Measurements from ENCODE around the gene TMUB2. TPM values are rescaled to one million over a fixed set of nuclear protein-coding genes. Genes with fewer than 3 reads are reported as not detected.

The TMUB2 gene
- total and polyA plus RNA-seq, 2 of the 13 experiments (the other 11 are each of a cell fraction or from before 2014, with no cell fraction given): 26.9 to 50.8 TPM

- peak; percentile 19; the same call in 1 of the 2 replicates for TF ChIP-seq ZNF503 (CRISPR knock-in tag; IDR thresholded peaks at IDR 0.05)
- TF ChIP-seq SAP130 (CRISPR knock-in tag; IDR thresholded peaks at IDR 0.05; ENCODE audit: low read depth): peak; percentile 69
- no peak for TF ChIP-seq SNAPC2 (CRISPR knock-in tag; IDR thresholded peaks at IDR 0.05)
- TF ChIP-seq SMARCE1 (IDR thresholded peaks at IDR 0.05; ENCODE audit: borderline replicate concordance): no peak
- no peak for TF ChIP-seq IKZF5 (CRISPR knock-in tag; IDR thresholded peaks at IDR 0.05)
- no peak for TF ChIP-seq HNF4A (CRISPR knock-in tag; IDR thresholded peaks at IDR 0.05)
- no peak for TF ChIP-seq E2F5 (CRISPR knock-in tag; conservative IDR thresholded peaks at IDR 0.05)
- TF ChIP-seq ZNF138 (CRISPR knock-in tag; IDR thresholded peaks at IDR 0.05; ENCODE audit: low read depth): no peak
- TF ChIP-seq ZNF20 (CRISPR knock-in tag; IDR thresholded peaks at IDR 0.05): no peak
- TF ChIP-seq KMT2B (CRISPR knock-in tag; IDR thresholded peaks at IDR 0.05): no peak
- no peak for TF ChIP-seq ZNF761 (CRISPR knock-in tag; conservative IDR thresholded peaks at IDR 0.05)
- no peak for TF ChIP-seq ATF1 (CRISPR knock-in tag; IDR thresholded peaks at IDR 0.05)
- no peak for TF ChIP-seq ZNF597 (CRISPR knock-in tag; IDR thresholded peaks at IDR 0.05)
- no peak for TF ChIP-seq ZNF672 (CRISPR knock-in tag; IDR thresholded peaks at IDR 0.05)
- 0 out of 2 replicates have a peak, but pooled peaks have one; percentile 64 for TF ChIP-seq ZFP90 (CRISPR knock-in tag; IDR thresholded peaks at IDR 0.05; ENCODE audit: borderline replicate concordance)
- no peak for TF ChIP-seq ZNF468 (CRISPR knock-in tag; IDR thresholded peaks at IDR 0.05)
- no peak for TF ChIP-seq GATAD2A (CRISPR knock-in tag; IDR thresholded peaks at IDR 0.05)
- TF ChIP-seq MBNL3 (CRISPR knock-in tag; conservative IDR thresholded peaks at IDR 0.05): no peak
- no peak for TF ChIP-seq ARNTL (CRISPR knock-in tag; IDR thresholded peaks at IDR 0.05)
- no peak for TF ChIP-seq ZNF30 (CRISPR knock-in tag; IDR thresholded peaks at IDR 0.05)
- TF ChIP-seq SNAI1 (CRISPR knock-in tag; IDR thresholded peaks at IDR 0.05; ENCODE audit: borderline replicate concordance): no peak
- TF ChIP-seq ZBTB49 (CRISPR knock-in tag; IDR thresholded peaks at IDR 0.05; ENCODE audit: borderline replicate concordance): no peak
- peak; percentile 4; the same call in 1 of the 2 replicates for TF ChIP-seq GLI4 (CRISPR knock-in tag; IDR thresholded peaks at IDR 0.05; ENCODE audit: borderline replicate concordance)
Observed at GRCh38 chr17:44222112-44222869, 35.5 kb downstream of the TMUB2 start (continued).

Data from HepG2 (cell line).